Stimulated activated naive CD8-positive, alpha-beta T cell treated with anti-CD3 and anti-CD28 coated beads, Interleukin-15, Interleukin-2, amounts not matched to agents 100 U/mL and 50 U/mL, for 24 hours (primary cell): Measurements from ENCODE around the gene FARS2.

Experiments used
- ATAC-seq: fragments of 150-1000 bp; cut with Tn5 transposase; one replicate; pipeline ENCODE4 v1.10.0; 2021
- DNase-seq: peaks from one replicate; pipeline ENCODE4 v3.0.0; 2021

The FARS2 gene

DNA sequence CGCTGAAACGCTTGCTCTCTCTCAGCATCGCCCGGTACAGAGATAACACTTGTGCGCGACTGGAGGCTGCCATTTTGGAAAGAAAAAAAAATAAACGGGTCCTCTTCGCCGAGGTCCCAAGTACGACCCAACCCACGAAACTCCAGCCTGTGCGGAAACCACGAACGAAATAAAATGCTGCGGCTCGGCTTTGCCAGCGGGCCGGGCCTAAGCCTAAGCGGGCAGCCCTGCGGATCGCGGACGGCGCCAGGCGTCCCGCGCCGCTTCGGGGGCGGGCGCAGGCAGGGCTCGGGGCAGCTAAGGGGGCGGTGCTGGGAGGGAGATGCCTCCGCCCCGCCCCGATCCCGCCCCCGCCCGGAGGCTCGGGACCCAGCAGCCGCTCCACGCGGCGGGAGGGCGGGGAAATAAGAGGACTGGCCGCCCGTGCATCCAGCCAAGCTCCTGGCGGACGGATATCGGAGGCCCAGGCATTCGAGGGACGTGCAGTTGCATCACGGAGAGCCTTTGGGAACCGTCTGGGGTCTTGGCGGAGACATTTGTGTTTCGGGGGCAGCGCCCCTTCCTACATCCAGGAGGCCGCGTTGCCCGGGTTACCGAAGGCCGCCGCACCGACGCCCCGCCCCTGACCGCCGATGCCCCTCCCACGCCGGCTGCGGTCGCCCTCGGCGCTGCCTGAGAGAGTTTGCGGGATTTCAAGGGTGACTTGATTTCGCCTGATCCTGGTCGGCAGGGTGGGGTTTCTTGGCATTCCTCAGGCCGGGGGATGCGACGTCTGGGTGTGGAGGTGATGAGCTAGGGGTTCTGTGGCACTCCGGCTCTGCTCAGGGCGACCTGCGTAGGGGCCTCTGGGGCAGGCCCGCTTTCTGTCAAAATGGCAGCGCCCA, at the start of gene FARS2, which contains the start of gene LYRM4:
Gene FARS2 (plus strand): TSS at position 853 of the 884 bp plus-strand sequence.
Gene LYRM4 (minus strand): TSS at position 290 of the 884 bp plus-strand sequence. CDS start 217 bp downstream, at position 73.
- ATAC-seq (peak; percentile 84), DNase-seq (peak; percentile 92)

DNA sequence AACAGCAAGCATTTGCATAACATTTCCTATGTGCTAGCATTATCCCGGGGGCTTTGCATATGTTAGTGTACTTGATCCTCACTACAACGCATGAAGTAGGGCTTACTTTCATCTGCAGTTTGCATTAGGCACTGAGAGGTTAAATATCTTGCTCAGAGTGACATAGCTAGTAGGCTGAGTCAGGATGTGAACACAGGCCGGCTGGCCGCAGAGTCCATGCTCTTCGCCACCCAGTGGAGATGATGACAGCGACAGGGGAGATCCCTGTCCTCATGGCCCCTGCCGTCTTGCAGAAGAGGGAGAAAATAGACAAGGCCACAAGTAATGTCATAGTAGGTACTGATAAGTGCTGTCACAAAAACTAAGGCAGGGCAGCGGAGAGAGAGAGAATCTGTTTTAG, 47.5 kb upstream of the FARS2 start:
- no peak for DNase-seq
- ATAC-seq: no peak

DNA sequence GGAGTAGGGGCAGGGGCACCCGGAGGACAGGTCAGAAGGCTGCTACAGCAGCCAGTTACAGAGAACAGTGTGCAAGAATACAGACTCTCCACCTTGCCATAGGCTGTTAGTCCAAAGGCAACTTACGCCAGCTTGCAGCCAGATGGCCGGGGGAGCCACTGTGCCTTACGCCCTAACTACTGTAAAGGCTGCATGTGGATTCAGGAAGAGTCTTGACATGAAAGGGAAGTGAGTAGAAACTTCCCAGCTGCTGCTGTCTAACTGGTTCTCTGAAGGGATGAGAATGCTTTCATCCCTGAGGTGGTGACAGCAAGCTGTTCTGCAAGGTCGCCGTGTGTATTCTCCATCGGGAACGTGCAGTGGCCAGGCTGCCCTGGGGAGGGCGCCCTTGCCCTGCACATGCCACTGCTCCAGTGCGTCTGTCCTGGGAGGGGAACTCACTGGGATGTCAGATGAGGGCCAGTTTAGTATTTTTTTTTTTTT, 46.7 kb upstream of the FARS2 start:
- peak; percentile 46 for ATAC-seq
- DNase-seq: peak; percentile 32

DNA sequence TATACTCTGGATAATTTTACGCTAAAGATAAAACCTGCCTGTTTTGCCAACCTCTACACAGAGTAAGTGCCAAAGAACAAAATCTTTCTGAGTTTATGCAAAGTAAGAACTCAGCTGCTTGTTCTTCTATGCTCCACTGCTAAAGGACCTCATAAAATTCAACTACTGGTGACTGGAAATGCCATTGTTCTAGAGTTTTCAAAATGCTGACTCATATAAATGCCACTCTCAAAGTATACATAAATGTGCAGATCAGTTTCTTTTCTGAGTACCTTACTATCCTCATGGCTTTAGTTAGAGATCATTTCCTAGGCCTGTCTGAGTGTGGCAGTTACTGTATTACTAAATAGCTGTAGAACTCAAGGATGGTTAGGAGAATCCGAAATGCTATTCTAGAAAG, 46.2 kb upstream of the FARS2 start:
- DNase-seq: no peak
- no peak for ATAC-seq

DNA sequence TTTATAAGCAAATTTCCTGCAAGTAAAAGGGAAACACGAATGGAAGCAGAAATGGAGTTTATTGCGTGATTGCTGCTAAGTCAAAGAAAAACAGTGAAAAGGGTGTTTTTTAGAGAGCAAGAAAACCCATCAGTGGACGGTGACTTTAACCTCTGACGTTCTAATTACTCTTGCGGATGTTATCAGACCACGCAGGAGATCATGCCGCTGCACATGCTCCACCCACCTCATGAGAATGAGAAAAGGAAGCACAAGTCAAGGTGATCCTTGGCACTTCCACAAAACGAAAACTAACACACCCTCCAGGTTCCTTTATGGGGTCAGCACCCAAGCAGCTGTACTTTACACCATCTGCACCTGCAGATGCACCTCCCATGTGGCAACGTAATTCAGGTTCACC, 45.5 kb upstream of the FARS2 start:
- DNase-seq (no peak), ATAC-seq (no peak)

DNA sequence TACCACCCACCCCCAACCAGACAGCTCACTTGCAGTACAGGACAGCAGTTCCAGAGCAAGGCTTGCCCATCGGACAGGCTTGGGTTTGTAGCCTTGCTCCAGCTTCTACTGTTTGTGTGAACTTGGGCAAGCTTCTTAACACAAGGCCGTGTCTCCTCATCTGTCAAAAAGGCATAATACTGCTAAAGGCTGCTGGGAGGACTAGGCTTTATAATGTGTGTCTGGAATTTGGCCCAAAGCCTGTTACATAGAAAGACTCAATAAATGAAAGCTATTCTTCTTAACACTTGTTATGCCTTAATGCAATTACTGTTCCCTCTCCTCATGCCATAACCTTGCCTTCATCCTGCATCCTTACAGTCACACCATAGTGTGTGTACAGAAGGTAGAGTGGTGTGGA, 44.0 kb upstream of the FARS2 start:
- DNase-seq: no peak
- ATAC-seq: no peak

DNA sequence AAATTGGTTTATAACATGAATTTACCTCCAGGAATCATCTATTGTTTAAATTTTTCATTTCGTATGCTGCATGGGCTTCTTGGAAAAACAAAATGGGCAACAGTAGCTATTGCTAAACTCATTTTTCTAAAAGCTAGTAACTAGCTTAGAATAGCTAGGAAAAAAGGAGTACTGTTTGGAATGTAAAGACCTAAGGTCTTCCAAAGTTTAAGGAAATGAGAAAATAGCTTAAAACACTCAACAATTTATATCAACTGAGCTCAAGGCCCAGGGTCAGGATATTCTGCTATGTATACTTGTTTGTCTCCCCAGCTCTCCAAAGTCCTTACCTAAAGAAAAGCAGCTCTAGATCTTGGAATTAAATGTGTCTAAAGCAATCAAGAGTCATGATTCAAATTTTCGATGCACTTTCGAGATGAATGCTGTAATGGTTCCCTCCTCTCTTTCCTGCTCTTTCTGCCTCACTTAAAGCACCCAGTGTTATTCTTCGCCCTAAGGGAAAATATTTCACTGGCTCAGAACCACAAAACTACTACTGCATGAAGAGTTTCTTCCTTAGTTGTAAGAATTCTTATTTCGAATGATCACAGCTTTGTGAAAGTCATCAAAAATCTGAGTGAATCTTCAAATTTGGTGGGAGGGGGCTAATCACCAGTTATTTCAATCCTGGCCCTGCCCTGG, 42.2 kb upstream of the FARS2 start:
- no peak for ATAC-seq

DNA sequence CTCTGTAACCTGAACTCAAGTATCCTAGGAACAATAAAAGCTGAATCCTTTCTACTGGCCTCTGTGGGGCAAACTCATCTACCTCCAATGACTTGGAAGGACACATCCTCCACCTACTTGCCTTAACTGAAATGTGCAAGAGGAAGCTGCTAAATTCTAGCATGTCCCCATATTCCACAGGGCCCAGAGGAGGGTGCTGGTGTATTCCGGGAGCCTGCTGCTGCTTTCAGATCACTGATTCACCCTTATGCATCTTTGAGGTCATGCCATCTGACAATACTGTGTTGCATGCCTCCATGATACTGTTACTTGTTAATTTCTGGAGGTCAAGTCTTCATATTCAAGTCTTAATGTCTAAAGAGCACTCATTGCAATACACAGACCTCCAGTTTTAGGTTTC, 40.9 kb upstream of the FARS2 start:
- DNase-seq (no peak), ATAC-seq (no peak)

More for the DNA sequence above, 42.2 kb upstream of the FARS2 start:
- DNase-seq: no peak

DNA sequence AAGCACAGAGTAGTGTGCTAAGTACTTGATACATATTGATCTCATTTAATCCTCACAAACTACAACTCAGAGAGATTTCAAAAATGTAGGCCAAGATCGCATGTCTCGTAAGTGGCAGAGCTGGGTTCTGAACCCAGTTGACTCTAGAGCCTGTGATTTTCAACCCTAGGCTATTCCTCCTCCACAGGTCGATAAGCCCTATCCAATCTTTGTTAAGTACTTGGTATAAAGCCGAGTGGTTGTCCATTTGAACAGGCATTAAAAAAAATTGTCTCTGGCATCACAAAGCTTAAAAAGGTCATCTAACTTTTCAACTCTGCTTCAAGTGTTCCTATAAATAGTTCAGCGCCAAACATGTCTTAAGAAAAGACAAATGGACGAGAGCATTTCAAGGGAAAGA, 38.0 kb upstream of the FARS2 start:
- no peak for DNase-seq
- ATAC-seq: no peak

DNA sequence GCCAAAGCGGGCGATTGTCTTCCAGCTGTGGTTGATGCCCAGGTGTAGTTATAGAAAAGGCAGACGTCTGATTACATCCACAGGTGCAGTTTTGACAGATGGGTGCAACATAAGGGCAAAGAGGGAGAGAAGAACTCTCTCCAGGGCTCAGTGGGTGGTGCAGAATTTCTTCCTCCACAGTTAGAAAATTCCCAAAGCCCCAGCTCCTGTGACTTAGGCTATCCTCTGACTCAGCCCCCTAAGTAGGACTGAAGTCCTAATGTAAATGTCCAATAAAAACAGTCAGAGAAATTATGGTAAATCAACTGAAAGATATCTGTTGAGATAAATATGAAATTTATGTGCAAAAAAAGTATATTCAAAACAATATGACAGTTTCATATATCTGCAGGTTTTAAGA, 32.0 kb upstream of the FARS2 start:
- no peak for ATAC-seq
- DNase-seq: no peak

DNA sequence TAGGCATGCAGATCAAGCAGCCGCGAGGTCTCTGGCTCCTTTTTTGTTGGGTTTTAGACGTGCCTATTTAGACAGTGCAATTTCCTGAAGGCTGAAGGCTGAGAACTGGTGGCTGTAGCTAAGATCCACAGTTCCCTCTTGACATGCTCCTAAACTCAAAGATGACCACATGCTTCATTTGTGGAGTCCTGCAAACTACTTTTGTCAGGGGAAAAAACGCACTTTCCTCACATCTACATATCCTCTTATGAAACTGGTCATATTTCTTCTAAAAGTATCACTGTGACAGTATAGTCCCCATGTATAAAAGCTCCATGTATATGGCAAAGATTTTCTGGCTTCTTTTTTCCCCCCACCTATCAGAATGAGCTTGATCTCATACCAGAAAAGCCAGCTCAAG, 31.2 kb upstream of the FARS2 start:
- no peak for ATAC-seq
- no peak for DNase-seq

DNA sequence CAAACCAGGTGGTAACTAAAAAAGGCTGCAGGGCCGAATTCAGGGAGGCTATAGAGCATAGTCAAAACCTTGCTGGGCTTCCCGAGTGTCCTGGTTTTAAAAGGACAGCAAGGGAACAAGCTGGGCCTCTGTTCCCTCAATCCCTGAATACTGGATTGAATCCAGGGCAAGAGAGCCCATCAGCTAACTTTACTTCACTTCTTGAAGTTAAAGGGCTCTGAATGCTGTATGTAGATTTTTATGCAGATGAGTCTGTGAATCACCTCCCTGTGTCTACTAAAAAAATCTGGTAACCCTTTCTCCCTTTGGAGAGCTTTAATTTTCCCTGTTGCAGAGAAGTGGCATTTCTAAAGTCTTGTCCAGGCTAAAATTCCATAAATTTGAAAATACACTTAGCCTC, 30.0 kb upstream of the FARS2 start:
- ATAC-seq (no peak), DNase-seq (no peak)

DNA sequence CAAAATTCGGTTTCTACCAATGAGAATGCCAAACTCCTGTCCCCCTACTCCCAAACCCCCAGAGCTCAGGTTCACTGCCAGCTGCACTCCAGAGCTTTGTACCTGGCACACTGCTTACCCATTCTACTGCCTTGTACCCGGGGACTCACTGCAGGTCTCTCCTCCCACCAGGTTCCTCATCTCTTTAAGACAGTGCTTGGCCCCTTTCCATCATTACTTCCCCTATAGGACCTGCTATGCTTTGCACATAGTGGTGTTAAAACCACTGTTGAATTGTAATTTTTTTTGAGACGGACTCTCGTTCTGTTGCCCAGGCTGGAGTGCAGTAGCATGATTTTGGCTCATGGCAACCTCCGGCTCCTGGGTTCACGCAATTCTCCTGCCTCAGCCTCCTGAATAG, 26.4 kb upstream of the FARS2 start:
- DNase-seq (no peak), ATAC-seq (no peak)

DNA sequence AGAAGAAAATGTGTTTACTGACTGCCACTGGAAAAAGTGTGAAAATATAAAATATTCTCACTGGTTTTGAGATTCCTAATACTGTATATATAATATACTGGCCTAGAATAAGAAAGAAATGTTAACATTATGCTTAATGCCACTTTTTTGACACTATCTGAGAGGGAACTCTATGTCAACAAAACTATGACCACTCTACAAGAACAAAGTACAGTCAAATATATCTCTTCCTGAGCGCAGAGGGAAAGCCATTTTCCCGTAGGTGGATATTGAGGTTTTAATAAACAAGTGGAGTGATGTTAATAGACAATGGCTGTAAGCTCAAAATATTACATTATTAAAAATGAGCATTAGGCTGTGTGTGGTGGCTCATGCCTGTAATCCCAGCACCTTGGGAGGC, 25.5 kb upstream of the FARS2 start:
- no peak for ATAC-seq
- DNase-seq: no peak

DNA sequence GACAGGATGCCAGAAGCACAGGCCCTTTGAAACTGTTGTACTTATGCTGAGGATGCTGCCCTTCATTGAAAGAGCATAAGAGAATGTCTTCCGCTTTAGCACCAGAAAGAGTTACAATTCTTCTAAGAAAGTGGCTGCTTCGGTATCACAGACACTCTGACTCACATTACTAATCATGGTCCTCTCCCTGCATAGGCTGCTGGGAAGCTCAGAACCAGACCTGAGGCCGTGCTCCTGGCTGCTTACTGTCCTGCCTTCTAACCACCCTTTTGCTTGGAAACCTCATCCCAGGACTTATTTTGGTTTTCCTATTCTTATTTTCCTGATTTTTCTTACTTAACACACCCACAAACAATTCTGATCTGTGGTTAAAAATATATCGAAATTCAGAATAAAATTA, 23.5 kb upstream of the FARS2 start:
- ATAC-seq (no peak), DNase-seq (no peak)

DNA sequence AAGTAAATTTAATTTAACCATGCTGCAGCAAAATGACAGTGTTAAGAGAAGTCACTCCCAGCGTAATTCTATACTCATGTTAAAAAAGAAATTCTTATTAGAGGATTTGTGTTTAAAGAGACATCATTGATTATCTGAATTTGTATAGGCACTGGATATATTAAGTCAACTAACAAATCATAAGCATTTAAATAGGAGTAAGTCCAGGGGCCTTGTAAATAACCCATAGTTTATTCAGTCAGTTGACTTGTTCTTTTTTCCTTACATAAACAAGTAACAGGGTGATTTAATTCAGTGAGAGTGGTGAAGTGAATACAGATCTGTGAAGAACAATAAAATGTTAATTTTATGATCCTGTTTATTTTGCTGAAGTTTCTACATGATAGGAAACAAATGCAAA, 23.0 kb upstream of the FARS2 start:
- DNase-seq: no peak
- no peak for ATAC-seq

DNA sequence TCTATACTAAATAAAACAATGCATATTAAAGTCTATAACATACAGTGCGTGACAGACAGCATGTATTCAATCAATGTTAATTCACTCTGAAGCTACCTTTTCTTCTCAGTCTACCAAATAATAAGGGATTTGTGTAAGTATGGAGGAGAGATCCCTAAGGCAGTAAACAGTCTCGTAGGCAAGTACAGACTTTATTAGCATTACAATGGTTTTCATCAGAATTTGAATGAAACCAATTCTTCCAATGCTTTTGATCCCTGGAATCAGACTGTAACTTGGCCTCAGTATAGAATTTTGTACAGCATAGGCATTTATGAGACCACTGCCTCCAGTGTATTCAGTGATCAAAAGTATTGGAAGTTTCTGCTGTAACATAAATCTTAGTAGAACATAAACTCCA, 20.1 kb upstream of the FARS2 start:
- no peak for ATAC-seq
- no peak for DNase-seq

DNA sequence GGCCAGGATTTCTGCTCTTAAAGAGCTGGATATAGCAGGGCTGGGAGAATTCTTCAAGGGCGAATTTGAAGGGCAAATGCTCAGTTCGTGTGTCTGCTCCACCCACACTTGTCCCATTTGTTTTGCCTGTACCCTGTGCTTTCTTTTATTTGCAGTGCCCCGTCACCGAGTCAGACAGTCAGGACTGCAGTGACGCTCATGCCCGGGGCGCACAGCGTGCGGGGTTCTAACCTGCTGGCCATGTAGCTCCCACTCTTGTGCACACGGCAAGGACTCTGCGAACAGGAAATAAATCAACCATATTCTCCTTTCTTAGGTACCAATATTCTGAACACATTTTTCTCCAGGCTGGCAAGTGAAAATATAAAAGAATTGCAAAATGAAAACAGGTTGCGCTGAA, 18.2 kb upstream of the FARS2 start:
- DNase-seq (no peak), ATAC-seq (no peak)

DNA sequence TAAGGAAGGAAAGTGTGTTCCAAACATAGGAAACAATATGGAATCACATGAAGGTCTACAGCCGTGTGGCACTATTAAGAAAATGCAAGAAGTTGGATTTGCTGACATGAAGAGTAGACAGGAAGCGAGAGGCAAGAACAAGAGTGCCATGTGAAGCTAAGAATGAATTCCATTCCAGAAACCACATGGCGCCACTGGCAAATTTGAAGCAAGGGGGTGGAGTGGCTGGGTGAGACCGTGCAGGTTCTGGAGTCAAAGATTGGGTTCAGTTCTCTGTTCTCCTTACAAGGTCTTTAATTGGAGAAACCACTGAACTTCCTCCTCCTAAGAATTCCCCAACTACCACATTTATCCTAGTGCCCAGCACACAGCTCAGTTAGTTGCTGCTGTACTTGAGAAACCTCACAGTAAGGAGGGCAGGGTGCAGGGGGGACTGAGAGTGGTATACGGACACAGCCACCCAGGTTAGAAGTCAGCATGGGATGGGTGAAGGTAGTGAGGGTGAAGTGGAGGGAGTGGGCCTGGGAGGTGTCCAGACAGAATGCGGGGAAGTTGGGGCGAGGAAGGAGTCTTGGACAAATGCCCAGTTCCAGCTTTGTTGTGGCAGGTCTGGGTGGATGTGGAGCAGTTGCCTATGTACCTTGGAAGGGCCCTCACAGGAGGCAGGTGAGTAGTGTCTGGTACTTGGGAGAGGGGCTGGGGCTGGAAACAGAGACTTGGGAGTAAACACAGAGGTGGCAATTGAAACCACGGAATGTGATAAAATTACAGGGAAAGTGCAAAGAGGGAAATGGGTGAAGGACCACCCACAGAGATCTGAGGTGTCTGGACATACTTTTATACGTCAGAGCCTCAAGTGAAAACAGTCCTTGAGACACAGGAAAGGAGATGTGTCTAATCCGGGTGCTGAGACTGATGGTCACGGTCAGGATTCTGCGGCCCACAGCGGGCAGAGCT, 14.9 kb upstream of the FARS2 start:
- ATAC-seq (no peak), DNase-seq (no peak)

DNA sequence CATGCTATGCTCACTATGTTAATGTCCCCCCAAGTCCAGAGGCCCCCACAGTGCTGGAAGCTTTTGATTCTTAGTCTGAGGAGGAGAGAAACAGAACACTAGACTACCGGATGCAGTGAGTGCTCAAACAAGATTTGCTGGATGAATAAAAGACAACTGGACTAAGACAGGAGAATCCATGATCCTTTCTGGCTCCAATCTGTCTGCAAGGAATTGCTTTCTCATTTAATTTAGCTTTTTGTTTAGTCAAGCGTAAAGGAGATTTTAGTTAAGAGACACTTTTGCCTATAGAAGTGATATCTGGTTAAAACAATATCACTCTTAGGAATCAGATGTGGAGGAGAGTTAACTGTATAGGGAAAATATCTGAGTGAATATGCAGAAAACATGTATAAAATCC, 14.1 kb upstream of the FARS2 start:
- DNase-seq (no peak), ATAC-seq (no peak)

DNA sequence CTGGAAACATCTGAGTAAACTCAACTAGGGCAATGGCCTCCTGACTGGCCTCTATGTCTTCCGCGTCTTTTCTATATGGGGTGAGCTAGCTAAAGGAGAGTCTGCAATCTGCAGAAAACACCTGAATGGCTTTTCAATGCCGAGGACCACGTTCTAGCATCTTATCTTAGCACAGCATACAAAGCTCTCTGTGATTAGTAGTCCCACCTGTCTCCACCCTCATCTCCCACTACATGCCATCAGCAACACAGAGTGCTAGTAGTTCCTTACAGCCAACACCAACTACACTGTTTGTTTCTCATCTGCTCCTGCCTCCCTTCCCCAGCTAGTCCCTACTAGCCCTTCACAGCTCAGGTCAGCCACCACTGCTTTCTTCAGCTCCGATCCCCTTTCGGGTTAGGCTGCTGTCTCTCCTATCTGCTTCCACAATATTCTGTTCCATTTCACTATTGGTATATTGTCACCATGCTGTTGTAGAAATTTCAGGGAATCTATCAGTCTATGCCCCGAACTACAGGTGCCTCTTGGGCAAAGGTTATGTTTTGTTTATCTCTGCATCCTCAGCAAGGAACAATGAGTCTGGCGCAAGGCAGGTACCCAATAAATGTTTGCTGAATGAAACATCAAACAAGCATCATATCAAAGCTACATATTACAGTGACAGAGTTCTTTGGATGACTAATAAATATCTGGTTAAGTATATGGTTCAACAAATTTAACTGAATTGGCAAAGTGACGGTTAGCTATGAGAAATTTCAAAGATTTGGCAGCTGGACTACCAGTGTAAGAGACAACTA, 12.8 kb upstream of the FARS2 start:
- no peak for DNase-seq
- no peak for ATAC-seq
